Measurements from ENCODE around the gene FBXW4. TPM values are rescaled to one million over a fixed set of nuclear protein-coding genes. Genes with fewer than 3 reads are reported as not detected.

Gene FBXW4
- total and polyA plus RNA-seq, 9 of the 15 experiments (the other 6 are each of a cell fraction or from before 2014, with no cell fraction given) = 1.0 to 10.6 (median 5.4) TPM

- TF ChIP-seq, protein P1, sequence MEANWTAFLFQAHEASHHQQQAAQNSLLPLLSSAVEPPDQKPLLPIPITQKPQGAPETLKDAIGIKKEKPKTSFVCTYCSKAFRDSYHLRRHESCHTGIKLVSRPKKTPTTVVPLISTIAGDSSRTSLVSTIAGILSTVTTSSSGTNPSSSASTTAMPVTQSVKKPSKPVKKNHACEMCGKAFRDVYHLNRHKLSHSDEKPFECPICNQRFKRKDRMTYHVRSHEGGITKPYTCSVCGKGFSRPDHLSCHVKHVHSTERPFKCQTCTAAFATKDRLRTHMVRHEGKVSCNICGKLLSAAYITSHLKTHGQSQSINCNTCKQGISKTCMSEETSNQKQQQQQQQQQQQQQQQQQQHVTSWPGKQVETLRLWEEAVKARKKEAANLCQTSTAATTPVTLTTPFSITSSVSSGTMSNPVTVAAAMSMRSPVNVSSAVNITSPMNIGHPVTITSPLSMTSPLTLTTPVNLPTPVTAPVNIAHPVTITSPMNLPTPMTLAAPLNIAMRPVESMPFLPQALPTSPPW (CRISPR knock-in tag; IDR thresholded peaks at IDR 0.05) = no peak
- TF ChIP-seq POLR2A (conservative IDR thresholded peaks at IDR 0.05) (no peak), BRF2 (IDR thresholded peaks at IDR 0.05; ENCODE audit: borderline replicate concordance, insufficient read depth, insufficient read length) (no peak), ESRRB (CRISPR knock-in tag; IDR thresholded peaks at IDR 0.05; ENCODE audit: borderline replicate concordance) (no peak), PURB (CRISPR knock-in tag; IDR thresholded peaks at IDR 0.05; ENCODE audit: low read depth) (no peak)
These were observed 69.1 kb downstream of the FBXW4 start (continued) for GRCh38 chr10:101625821-101626412.

GRCh38 chr10:101624526-101625102 lies 70.4 kb downstream of the FBXW4 start:
- POLR2A ChIA-PET = no interaction called here
- CTCF ChIA-PET (ENCODE audit: low intra/inter-chr PET ratio) = no interaction called here
- intact Hi-C loops (cut with micrococcal nuclease) (no loop called here), in situ Hi-C loops (cut with MboI) (no loop called here)
- no peak overlapping the region for H2AFZ ChIP-seq (ENCODE audit: low read depth, low read length)
- H3K36me3 ChIP-seq (ENCODE audit: control insufficient read depth, insufficient read depth, low read length) = no peaks in the 10 kb centered on the region
- no peak overlapping the region for H3K27ac ChIP-seq (ENCODE audit: extremely low read depth, low read depth, low read length)
- no peak for DNase-seq (ENCODE audit: extremely low read depth in 1 of 4, low spot score in 3 of 4)
- no peaks in the 10 kb centered on the region for H3K9me3 ChIP-seq (replicated peaks; ENCODE audit: control insufficient read depth, insufficient read depth, low read depth, low read length)
- FAIRE-seq = no peak
- H3K79me2 ChIP-seq (ENCODE audit: control insufficient read depth, insufficient read depth, low read length) = no peaks in the 10 kb centered on the region
- no peak for ATAC-seq
- H4K20me1 ChIP-seq (replicated peaks; ENCODE audit: control insufficient read depth, insufficient read depth, low read length) = no peaks in the 10 kb centered on the region
- H3K9me1 ChIP-seq (ENCODE audit: control insufficient read depth, insufficient read depth, low read length) = no peaks in the 10 kb centered on the region
- H3K4me3 ChIP-seq = no peak overlapping the region
- no peaks in the 10 kb centered on the region for H3K27me3 ChIP-seq (ENCODE audit: control insufficient read depth in 2 of 2, insufficient read depth in 2 of 2, low read length in 2 of 2)
- H3K4me1 ChIP-seq (replicated peaks in 1 of 2; ENCODE audit: control insufficient read depth in 2 of 2, insufficient read depth in 2 of 2, low read length in 2 of 2) = no peaks in the 10 kb centered on the region
- H3K9ac ChIP-seq (ENCODE audit: insufficient read depth in 1 of 2, low read depth in 2 of 2, low read length in 2 of 2) = no peak overlapping the region
- WGBS (ENCODE audit: insufficient coverage, low coverage, missing lambda C conversion rate) = 54% methylated on average over 4 of the region's 4 CpGs
- BruUV-seq (replicated peaks) = no TSS peak
- no peak overlapping the region for H3K4me2 ChIP-seq (ENCODE audit: insufficient read depth, low read length)
- TF ChIP-seq SMAD1 (IDR thresholded peaks at IDR 0.05; ENCODE audit: low read depth, low read length, partially characterized antibody) (no peak), TCF7L2 (IDR thresholded peaks at IDR 0.05; ENCODE audit: low read depth, low read length) (no peak), RBFOX2 (IDR thresholded peaks at IDR 0.05; ENCODE audit: low read depth, low read length) (no peak), GTF2B (IDR thresholded peaks at IDR 0.05; ENCODE audit: extremely low read depth, insufficient read length) (no peak), GTF2E2 (tag; IDR thresholded peaks at IDR 0.05) (no peak), E2F5 (CRISPR knock-in tag; IDR thresholded peaks at IDR 0.05) (no peak), DACH1 (IDR thresholded peaks at IDR 0.05; ENCODE audit: partially characterized antibody) (no peak)
- TF ChIP-seq, protein P2, sequence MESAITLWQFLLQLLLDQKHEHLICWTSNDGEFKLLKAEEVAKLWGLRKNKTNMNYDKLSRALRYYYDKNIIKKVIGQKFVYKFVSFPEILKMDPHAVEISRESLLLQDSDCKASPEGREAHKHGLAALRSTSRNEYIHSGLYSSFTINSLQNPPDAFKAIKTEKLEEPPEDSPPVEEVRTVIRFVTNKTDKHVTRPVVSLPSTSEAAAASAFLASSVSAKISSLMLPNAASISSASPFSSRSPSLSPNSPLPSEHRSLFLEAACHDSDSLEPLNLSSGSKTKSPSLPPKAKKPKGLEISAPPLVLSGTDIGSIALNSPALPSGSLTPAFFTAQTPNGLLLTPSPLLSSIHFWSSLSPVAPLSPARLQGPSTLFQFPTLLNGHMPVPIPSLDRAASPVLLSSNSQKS (CRISPR knock-in tag; IDR thresholded peaks at IDR 0.05) = no peak
- TF ChIP-seq, protein P3, sequence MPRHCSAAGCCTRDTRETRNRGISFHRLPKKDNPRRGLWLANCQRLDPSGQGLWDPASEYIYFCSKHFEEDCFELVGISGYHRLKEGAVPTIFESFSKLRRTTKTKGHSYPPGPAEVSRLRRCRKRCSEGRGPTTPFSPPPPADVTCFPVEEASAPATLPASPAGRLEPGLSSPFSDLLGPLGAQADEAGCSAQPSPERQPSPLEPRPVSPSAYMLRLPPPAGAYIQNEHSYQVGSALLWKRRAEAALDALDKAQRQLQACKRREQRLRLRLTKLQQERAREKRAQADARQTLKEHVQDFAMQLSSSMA (CRISPR knock-in tag; IDR thresholded peaks at IDR 0.05) = no peak

All from K562 (cell line).